Suppressor macrophage treated with lipopolysaccharide for 1 hour (primary cell): ENCODE results near the gene RPH3AL.
A peak's percentile ranks its signal among the peaks of the same experiment; 100 is the strongest.
"Not testable (repeated sequence)": the region's sequence is repeated elsewhere in the genome, so short reads cannot be mapped to it uniquely, and the experiment has no call there.

Experiments used
- DNase-seq, 3 donors: peaks; one replicate each; pipeline ENCODE4 v3.0.0-alpha.2; 2020 to 2022

Gene RPH3AL

DNA sequence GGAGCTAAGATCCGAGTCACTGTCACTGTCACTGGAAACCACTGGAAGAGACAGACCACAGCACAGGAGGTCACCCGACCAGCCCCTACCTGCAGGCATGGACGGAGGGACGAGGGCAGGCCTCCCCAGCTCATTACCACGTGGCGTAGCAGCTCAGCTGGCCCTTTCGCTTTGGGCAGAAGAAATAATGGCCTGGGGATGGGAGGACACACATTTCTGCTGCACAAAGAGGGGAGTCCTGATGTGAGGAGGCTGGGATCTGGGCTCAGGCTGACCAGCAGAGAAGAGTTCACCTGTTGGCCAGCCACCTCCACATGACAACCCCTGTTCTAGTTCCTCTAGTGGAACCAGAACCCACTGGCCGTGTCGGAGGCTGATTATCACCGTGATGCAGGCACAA lies 132.9 kb downstream of the RPH3AL start:
- DNase-seq: no peak

DNA sequence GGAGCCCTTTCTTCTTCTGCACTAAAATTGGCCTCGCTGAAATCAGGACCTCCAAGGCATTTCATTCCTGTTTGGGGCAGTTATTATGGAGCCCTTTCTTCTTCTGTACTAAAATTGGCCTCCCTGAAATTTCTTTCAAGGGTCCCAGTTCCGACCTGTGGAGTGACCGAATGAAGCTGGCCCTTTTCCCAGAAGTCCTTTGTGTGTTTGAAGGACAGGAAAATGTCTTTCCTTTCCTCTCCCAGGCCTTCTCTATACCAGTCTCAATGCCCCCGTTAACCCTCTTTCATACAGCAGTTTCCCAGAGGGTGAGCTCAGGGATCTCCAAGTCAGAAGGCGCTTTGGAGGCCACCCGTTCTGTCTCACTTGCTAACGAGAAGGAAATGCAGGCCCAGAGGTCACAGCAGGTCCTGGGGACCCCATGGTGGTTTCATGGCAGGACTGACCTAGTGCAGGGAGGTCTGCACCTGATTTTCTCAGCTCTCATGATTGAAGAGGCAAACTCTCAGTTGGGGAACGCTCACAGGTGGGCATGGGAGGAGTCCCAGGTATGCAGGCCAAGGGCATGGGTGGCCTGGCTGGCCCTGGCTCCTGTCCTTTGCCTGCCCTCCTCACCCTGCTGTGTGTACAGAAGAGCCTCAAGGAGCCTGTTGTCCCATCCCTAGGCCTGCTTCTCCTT lies 134.0 kb downstream of the RPH3AL start:
- no peak for DNase-seq

DNA sequence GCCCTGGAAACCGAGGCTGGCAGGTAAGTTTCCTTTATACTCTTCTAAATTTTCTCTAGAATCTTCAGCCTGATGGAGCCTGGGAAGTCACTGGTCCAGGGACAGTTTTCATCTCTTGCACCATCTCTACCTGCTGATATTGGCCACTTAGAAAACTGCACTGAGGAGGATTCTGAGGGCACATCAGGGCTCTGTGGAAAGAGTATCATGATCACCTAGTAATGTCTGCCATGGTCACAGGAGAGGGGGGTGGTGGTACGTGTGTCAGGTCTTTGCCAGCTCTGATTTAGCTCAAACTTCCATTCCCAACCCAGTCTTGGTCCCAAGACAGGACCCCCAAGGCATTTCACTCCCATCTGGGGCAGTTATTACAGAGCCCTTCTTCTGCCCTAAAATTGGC lies 136.0 kb downstream of the RPH3AL start:
- no peak for DNase-seq

DNA sequence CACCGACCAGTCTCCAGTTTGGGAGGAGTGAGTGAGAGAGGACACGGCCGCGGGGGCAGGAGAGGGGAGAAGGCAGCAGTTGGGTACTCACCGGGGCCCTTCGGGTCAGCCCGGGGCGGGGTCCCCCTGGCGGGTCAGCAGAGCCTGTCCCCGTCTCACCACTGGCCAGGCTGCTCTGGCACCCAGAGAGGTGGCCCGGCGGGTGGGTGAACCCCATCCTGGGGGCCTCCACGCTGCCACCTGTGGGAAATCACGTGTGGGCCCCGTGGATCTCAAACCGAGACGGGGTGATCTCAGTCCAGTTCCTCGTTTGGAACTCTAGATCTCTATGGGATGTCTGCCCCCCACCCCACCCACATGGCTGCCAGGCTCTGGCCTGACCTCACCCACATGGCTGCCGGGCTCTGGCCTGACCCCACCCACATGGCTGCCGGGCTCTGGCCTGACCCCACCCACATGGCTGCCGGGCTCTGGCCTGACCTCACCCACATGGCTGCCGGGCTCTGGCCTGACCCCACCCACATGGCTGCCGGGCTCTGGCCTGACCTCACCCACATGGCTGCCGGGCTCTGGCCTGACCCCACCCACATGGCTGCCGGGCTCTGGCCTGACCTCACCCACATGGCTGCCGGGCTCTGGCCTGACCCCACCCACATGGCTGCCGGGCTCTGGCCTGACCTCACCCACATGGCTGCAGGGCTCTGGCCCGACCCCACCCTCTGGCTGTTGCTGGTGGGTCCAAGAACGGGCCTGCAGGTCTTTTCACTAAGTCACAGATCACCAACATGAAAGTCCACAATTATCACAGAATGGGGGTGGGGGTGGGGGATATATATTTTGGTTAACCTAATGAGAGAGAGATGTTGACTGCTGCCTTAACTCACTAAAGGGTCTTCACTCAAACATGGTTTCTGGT lies 136.8 kb downstream of the RPH3AL start:
- peak; percentile 39 to 79 (median 50) for DNase-seq

DNA sequence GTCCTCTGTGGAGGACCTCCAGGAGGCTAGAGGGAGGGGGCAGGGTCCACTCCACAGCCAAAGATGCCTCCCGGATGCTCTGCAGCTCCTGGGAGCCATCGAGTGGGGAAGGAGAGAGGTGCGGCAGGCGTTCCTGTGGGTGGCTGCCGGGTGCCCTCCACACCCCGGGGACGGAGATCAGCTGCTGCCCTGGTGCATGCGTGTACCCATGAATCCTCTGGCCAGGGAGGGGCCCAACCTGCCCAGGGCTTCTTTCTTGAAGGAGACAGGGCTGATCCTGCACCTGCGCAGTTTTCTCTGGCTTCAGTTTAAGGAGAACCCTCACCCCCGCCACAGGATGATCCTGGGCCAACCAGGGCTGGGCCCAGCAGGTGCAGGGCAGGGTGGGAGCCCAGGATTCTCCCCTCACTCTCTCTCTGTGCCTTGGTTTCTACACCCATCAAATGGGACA lies 137.7 kb downstream of the RPH3AL start:
- DNase-seq: no peak

DNA sequence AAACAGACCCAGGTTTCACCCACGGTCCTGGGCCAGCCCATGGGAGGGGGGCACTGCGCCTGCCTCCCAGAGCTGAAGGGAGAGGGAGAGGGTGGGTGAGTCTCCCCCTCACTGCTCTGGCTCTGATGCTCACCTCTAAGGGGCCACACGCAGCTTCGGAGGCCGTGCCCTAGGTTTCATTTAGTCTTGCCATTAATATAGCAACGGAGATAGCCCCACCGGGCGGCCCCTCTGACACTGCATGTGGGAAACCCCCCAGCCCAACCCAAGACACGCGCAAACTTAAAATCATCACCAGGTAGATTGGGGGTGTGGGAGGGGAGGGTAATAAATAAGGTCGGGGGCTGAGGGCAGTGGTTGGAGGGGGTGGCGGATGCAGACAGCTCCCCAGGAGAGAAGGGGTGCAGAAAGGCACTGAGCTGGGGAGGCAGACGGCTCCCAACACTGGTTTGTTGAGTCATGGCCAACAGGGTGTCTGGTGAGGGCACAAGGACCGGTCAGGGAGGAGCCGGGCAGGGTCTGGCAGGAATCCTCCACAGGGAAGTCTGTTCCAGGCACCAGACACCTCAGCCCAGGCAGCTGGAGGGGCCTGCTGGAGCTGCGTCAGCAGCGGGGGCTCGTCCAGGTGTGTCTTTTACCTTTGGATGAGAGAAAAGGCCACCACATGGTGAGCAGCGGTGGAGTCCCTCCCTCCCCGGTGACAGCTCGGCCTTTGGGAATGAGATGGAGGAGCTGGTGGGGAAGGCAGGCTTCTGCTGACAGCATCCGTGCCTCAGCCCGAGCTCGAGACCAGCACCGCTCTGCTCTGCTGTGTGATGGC lies 139.1 kb downstream of the RPH3AL start:
- no peak for DNase-seq

DNA sequence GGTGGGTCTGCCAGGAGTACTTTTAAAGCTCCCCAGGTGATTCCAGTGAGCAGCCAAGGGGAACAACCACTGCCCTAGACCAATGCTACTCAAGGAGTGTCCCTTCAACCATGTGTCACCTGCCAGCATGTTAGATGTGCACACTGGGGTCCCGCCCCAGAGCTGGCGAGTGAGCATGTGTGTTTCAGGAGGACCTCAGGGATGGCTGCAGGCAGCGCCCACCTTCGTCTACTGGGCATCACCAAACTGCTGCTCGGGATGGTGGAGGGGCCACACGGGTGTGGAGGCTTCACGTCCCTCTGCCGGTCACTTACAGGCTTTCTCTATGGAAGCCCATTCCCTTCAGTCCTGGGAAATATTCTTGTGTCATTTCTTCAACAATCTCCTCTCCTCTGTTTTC lies 142.2 kb downstream of the RPH3AL start:
- DNase-seq: no peak

DNA sequence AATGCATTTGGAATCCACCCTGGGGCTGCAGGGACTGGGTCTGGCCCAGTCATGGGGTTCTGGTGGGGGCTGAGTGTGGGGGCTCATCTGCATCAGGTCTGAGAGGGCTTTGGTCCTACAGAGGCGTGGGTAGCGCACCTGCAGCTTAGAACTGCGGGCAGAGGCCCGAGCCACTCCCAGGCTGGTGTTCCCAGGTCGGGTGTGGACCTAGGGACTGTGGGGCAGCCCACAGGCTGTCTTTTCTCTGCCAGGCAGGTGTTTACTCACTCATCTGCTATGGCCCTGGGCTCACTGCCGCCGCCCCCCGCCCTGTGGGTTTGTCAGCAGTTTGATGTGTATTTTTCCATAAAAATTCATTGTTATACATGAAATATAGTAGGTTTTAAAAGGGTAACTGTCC lies 144.2 kb downstream of the RPH3AL start:
- DNase-seq: no peak

DNA sequence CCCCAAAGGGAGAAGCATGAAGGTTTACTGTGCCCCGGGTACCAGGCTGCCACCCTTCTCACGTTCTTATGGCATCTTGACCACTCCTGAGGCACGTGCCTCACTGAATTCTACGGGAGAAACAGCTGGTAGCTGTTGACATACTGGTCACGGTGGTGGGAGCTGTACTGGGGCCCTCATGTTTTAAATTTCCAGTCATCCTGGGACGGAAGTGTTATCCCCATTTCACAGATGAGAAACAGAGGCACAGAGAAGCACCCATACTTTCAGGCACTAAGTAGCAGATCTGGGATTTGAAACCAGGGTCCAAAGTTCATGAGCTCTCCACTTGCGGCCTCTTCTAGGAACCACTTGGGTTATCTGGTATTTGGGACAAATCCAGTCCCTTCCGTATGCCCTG lies 144.8 kb downstream of the RPH3AL start:
- no peak for DNase-seq

DNA sequence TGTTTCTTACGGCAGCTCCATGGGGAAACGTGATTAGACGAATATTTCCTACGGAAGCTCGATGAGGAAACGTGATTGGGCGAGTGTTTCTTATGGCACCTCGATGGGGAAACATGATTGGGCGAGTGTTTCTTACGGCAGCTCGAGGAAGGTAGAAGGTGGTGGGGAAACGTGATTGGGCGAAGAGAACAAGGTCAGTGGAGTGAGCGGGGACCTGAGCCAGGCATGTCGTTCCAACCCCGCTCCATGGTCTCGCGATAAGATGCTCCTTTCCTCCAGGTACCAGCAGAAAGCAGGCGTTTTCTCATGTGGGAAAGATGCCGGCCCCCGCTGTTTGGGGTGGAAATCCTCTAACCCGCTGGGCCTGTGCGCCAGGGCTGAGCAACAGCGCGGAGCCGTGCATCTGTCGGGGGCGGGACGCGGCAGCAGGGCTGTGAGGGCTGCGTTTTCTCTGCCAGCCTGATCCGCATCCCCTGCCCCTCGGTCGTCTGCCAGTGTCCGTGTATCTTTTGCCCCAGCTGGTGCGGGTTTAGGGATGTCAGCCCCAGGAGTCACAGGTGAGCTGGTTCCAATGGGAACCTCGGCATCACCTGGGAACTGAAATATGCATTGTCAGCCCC lies 145.6 kb downstream of the RPH3AL start:
- DNase-seq: no peak

DNA sequence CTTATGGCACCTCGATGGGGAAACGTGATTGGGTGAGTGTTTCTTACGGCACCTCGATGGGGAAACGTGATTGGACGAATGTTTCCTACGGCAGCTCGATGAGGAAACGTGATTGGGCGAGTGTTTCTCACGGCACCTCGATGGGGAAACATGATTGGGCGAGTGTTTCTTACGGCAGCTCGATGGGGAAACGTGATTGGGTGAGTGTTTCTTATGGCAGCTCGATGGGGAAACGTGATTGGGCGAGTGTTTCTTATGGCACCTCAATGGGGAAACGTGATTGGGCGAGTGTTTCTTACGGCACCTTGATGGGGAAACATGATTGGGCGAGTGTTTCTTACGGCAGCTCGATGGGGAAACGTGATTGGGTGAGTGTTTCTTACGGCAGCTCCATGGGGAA lies 146.1 kb downstream of the RPH3AL start:
- DNase-seq: not testable (repeated sequence)

DNA sequence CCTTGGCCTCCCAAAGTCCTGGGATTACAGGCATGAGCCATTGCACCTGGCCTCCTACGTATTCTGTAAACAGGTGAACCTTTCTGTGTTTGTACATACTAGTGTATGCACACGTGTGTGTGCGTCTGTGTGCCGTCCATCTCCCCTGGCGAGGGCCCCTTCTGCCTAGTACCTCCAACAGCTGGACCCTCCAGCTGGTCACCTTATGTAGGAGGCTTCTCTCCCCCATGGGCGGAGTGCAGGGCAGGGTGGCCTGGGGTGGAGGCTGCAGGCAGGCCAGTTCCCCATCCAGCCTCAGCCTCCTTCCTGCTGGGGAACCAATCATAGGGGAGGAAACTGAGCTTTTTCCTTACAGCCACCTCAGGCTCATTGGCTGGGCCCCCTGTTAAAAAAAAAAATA lies 146.8 kb downstream of the RPH3AL start:
- no peak for DNase-seq

DNA sequence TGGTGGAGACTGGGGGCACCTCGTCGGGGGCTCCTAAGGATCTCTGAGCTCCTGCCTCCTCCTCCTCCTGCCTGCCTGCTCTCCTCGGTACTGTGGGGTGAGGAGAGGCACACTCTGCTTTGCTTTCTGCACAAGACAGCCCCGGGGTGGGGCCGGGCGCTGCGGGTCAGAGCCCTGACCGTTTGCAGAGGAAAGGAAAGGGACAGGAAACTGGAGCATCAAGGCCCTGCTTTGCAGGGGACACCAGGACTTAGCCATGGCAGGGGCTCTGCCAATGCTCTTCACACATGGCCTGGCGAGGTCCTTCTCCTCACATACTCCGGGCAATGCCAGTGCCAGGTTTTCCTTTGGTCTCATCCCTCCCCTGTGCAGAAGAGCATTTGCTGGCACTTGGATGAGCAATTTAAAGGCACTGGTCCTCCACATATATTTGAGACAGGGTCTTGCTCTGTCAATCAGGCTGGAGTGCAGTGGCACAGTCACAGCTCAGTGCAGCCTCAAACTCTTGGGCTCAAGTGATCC lies 147.4 kb downstream of the RPH3AL start:
- DNase-seq: no peak

DNA sequence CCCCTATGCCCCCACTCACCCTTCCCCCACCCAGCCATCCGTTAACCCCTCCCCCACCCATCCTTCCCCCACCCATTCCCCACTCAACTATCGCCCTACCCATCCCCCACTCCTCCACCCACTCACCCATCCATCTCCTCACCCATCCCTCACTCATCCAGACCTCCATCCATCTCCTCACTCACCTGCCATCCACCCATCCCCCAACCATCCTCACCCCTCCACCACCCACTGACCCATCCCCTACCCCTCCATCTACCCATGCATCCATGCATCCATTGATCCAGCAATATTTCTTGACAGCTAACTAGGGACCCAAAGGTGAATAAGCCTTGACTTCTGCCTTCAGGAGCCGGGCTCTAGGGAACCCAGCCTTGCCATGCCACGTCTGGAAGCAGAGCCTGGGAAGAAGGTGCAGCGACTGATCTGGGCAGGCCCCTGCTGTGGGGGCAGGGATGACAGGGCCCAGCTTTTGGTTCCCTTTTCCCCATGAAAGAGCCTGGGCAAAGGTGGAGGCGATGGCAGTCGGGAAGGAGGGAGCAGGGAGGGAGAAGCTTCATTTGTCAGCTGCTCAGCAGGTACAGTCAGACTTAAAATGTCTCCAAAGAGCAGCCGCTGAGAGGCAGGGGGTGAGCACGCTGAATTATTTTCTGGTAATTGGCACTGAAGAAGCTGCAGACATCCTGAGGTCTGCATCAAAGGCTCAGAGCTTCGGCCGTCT lies 148.0 kb downstream of the RPH3AL start:
- no peak for DNase-seq

DNA sequence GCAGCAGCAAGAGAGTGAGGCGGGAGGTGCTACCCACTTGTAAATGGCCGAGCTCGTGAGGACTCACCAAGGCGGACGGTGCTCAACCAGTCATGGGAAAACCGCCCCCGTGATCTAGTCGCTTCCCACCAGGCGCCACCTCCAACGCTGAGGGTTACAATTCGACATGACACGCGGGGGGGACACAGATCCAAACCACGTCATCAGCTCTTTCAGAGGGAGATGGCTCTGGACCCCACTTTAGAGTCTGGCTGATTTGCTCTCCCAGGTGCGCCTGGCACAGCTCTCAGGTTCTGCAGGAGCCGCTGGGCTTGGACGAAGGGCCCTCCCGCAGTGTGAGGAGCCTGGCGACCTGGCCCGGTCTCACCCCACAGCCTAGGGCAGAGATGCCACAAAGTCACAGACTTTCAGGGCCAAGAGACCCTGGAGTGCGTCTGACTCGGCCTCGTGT lies 150.1 kb downstream of the RPH3AL start:
- DNase-seq: no peak

DNA sequence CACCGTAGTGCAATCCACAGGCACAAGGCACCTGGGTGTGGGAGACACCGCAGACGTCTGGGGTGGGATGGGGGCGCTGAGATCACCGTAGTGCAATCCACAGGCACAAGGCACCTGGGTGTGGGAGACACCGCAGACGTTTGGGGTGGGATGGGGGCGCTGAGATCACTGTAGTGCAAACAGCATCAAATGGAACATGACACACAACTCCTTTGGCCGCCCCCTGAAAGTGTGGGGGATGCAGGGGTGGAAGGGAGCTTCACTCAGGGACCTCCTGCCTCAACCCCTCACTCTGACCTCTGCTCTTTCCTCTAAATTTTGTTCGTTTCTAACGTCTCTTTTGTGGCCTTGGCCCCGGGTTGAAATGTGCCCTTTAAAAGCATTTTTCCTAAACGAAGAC lies 150.9 kb downstream of the RPH3AL start:
- DNase-seq: not testable (repeated sequence)

DNA sequence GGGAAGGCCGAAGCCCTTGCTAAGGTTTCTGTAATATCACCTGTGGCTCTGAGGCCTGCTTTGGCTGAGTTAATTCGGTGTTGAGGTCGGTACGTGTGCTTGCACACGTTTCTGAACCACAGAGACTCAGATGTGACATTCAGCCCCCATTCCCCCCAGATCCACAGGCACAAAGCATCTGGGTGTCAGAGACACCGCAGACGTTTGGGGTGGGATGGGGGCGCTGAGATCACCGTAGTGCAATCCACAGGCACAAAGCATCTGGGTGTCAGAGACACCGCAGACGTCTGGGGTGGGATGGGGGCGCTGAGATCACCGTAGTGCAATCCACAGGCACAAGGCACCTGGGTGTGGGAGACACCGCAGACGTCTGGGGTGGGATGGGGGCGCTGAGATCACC lies 151.3 kb downstream of the RPH3AL start:
- DNase-seq: not testable (repeated sequence)

DNA sequence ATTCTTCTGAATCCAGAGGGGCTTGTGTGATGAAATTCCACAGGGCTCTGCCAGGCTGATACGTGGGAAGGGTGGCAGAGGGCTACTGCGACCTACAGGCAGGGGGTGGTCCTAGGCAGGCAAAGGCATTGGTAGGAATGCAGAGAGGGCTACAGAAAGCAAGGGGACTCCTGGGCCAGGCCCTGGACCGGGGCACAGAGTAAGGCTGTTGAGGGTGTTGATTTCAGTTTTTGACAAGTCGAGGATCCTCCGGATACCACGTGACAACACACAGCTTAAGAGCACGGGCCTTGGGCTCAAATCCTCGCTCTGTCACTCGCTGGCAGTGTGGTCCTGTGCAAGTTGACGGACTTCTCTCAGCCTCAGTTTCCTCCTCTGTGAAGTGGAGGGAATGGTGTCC lies 152.0 kb downstream of the RPH3AL start:
- no peak for DNase-seq

DNA sequence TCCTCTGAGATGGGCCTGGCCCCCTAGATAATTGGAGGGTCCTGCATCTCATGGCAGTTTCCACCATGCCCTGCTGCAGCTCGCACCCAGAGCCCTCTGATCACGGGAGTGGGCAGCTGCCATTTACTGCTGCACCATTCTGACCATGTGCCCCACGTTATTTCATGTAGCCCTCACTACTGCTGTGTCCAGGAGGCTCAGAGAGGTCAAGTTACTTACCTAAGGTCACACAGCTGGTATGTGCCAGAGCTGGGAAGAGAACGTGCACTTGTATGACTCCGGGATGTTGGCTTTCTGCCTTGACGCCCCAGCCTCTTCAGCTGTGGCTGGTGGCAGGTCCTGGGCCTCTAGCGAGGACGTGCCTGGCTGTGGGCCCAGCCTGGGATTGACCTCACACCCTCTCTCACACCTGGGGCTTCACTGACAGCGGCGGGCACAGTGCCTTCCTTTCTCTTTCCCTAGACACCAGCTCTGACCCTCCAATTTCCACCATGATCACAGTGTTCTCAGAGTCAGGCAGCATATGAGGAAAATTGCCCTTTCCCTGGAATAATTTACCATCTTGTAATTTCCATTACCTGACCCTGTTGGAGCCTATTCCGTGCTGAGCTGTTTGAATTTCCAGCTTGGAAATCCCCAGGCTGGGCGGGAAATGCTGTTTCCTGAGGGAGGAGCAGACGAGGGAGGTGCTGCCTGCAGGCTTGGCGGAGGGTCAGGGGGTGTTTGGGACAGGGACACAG lies 152.6 kb downstream of the RPH3AL start:
- DNase-seq: no peak

DNA sequence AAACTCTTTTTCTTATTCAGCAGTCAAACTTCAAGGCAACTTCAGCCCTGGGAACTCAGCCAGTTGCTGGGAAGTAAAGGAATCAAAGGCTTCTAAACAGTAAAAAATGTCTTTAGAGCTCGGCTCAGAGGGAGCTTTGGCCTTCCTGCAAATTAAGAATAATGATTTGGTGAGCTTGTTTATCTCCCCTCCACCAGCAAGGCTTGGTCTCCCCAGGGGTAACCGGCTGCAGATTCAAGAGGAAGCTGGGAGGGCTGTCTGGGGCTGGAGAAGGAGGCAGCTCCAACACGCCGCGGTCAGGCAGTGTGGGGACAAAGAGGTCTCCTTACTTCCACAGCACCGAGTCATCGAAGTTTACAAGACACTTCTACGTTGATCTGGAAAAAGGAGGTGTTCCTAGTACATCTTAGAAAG lies 153.4 kb downstream of the RPH3AL start:
- peak in 1 of 3 donors; percentile 10 for DNase-seq

DNA sequence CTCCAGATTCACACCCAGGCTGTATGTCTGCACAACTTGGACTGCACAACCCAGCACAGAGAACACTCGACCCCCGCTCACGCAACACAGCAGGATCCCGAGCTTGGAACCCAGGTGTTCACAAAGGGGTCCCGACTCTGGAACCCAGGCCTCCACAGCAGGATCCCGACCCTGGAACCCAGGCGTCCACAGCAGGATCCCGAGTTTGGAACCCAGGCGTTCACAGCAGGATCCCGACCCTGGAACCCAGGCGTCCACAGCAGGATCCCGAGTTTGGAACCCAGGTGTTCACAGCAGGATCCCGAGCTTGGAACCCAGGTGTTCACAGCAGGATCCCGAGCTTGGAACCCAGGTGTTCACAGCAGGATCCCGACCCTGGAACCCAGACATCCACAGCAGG lies 154.4 kb downstream of the RPH3AL start:
- DNase-seq: not testable (repeated sequence)
